Stomach (tissue), 4 donors: ENCODE measurements around the gene OPCML.

ENCODE experiments used
- EP300 ChIP-seq: sonication (generic); formaldehyde crosslinking; IDR thresholded peaks from one replicate; pipeline ENCODE4 v1.6.1; 2017; ENCODE audit warnings: antibody characterized with exemption
- POLR2AphosphoS5 ChIP-seq, 3 donors: sonication (generic); formaldehyde crosslinking; IDR thresholded peaks; one replicate each; pipeline ENCODE4 v1.6.1; 2016; ENCODE audit warnings: antibody characterized with exemption in 3 of 3
- TF ChIP-seq, protein P1 (sequence below), 7 experiments: fragments of 450-650 bp in 4 of 7; fragments of 200-600 bp in 3 of 7; sonication (generic) in 3 of 7; IDR thresholded peaks; one replicate each; pipeline ENCODE4 v1.5.1; 2016 to 2019; ENCODE audit warnings: antibody characterized with exemption in 7 of 7, control low read depth in 2 of 7, mild to moderate bottlenecking in 1 of 7

DNA sequence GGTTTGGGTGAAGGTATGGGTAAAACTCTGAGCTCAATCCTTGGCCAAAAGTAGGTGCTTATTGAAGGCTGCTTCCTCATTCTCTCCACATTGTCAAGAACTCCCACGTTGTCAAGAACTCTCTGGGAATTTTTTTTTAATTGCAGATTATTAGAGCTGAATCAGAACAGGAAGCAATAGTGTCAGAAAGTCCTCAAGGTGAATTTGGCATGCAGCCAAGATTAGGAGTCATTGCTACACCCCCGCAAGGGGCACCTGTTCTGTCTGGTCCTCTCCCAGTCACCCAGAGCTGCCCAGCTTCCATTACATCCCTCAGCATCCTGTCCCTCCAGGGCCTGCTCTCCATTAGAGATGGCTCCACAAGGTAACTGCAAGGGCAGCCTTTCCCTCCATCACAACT is 996.5 kb downstream of the OPCML start:
- TF ChIP-seq, protein P1, sequence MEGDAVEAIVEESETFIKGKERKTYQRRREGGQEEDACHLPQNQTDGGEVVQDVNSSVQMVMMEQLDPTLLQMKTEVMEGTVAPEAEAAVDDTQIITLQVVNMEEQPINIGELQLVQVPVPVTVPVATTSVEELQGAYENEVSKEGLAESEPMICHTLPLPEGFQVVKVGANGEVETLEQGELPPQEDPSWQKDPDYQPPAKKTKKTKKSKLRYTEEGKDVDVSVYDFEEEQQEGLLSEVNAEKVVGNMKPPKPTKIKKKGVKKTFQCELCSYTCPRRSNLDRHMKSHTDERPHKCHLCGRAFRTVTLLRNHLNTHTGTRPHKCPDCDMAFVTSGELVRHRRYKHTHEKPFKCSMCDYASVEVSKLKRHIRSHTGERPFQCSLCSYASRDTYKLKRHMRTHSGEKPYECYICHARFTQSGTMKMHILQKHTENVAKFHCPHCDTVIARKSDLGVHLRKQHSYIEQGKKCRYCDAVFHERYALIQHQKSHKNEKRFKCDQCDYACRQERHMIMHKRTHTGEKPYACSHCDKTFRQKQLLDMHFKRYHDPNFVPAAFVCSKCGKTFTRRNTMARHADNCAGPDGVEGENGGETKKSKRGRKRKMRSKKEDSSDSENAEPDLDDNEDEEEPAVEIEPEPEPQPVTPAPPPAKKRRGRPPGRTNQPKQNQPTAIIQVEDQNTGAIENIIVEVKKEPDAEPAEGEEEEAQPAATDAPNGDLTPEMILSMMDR (IDR thresholded peaks at IDR 0.05), result no peak
- no peak for TF ChIP-seq POLR2AphosphoS5 (IDR thresholded peaks at IDR 0.05)
- TF ChIP-seq EP300, result no peak
